Astrocyte (in vitro differentiated cells and primary cell): Measurements from ENCODE around the gene C1QL2.

Experiments
- EZH2 ChIP-seq: IDR thresholded peaks from 2 replicates; pipeline ENCODE4 v1.6.1; 2012; ENCODE audit warnings: mild to moderate bottlenecking, low read length, inconsistent platforms; ENCODE audit not compliant: insufficient read depth
- TF ChIP-seq, protein P1 (sequence below): IDR thresholded peaks from 2 replicates; pipeline ENCODE4 v1.5.1; 2011; ENCODE audit warnings: low read depth, mild to moderate bottlenecking, inconsistent platforms, low read length, moderate library complexity; ENCODE audit not compliant: insufficient read depth

DNA sequence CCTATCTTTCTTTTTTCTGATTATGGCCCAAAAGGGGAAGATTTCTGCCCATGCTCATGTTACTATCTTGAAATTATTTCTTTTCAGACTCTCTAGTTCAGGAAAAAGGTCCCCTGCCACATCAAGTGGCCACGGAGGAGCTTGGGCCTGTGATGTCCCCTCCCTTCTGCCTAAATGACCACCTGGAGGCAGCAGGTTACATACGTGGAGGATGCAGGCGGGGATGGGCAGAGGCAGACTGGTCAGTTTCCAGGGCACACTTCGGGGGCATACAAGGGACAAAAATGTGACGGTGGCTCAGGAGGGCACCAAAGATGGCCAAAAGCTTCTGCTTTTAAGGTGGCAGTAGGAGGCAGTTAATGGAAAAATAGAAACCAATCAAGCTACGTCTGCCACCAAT, 34.3 kb upstream of the C1QL2 start:
- TF ChIP-seq, protein P1, sequence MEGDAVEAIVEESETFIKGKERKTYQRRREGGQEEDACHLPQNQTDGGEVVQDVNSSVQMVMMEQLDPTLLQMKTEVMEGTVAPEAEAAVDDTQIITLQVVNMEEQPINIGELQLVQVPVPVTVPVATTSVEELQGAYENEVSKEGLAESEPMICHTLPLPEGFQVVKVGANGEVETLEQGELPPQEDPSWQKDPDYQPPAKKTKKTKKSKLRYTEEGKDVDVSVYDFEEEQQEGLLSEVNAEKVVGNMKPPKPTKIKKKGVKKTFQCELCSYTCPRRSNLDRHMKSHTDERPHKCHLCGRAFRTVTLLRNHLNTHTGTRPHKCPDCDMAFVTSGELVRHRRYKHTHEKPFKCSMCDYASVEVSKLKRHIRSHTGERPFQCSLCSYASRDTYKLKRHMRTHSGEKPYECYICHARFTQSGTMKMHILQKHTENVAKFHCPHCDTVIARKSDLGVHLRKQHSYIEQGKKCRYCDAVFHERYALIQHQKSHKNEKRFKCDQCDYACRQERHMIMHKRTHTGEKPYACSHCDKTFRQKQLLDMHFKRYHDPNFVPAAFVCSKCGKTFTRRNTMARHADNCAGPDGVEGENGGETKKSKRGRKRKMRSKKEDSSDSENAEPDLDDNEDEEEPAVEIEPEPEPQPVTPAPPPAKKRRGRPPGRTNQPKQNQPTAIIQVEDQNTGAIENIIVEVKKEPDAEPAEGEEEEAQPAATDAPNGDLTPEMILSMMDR = no peak
- no peak for TF ChIP-seq EZH2
